ENCODE measurements around the gene ARL4C.

ARL4C gene

DNA sequence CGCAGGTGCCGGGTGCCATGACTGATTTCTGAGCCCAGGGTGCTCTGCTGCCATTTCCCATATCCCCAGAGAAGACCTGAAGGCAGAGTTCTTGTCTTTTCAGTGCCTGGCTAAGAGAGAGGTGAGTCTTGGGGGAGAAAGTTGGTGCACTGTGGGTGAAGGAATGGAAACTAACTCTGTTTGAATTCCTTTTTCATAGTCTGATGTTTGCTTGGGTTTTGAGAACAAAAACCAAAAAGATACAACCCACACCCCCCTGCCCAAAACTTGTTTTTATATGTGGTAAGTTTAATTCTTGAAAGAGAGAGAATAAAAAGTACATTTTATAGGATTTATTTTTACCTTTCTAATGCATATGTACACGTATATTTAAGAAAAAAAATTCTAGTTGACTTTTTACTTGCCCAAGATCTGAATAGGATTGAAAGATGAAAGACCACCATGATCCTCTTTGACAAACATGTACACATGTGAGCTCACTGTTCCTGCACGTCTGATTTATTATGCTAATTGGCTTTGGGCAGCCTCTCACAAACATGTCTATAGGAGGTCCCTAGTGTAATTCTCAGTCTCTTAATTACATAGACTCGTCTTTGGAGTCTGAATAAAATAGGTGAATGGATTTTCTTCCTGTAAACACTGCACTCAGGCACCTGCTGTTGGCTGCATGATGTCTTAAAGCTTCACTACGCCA lies 46.3 kb downstream of the ARL4C start:
- Histone ChIP-seq H3K4me1 (ENCODE audit: control insufficient read depth in 5 of 5, insufficient read depth in 5 of 5, low read length in 5 of 5) (peaks cover 0 to 7% (median 0%) of the 10 kb centered on the region in 5 donors), H3K36me3 (ENCODE audit: control insufficient read depth in 5 of 5, insufficient read depth in 5 of 5, low read length in 5 of 5) (no peaks in the 10 kb centered on the region), H3K9ac (ENCODE audit: low read length in 5 of 5) (no peak overlapping the region), H3K27ac (ENCODE audit: low read depth, low read length) (no peak overlapping the region), H3K27me3 (ENCODE audit: control insufficient read depth in 5 of 5, insufficient read depth in 4 of 5, low read length in 5 of 5) (peaks cover 0 to 2% (median 0%) of the 10 kb centered on the region in 5 donors), H3K9me3 (ENCODE audit: control insufficient read depth in 5 of 5, low read length in 5 of 5) (no peaks in the 10 kb centered on the region), H3K4me3 (ENCODE audit: low read depth in 1 of 5, low read length in 5 of 5) (no peak overlapping the region)

- Histone ChIP-seq H3K27ac (ENCODE audit: low read depth, low read length) (no peak overlapping the region), H3K4me1 (ENCODE audit: control insufficient read depth in 5 of 5, insufficient read depth in 5 of 5, low read length in 5 of 5) (peaks cover 0 to 10% (median 0%) of the 10 kb centered on the region in 5 donors), H3K9ac (ENCODE audit: low read length in 5 of 5) (no peak overlapping the region)
These were observed 48.2 kb downstream of the ARL4C start for GRCh38 chr2:234448506-234449184.

GRCh38 chr2:234447963-234448362 lies 48.9 kb downstream of the ARL4C start:
- H3K9me3 ChIP-seq (ENCODE audit: control insufficient read depth in 5 of 5, low read length in 5 of 5) = no peaks in the 10 kb centered on the region
- H3K36me3 ChIP-seq (ENCODE audit: control insufficient read depth in 5 of 5, insufficient read depth in 5 of 5, low read length in 5 of 5) = no peaks in the 10 kb centered on the region
- H3K4me3 ChIP-seq (ENCODE audit: low read depth in 1 of 5, low read length in 5 of 5) = no peak overlapping the region
- H3K27me3 ChIP-seq (ENCODE audit: control insufficient read depth in 5 of 5, insufficient read depth in 4 of 5, low read length in 5 of 5) = peaks cover 0 to 2% (median 0%) of the 10 kb centered on the region in 5 donors
- H3K27ac ChIP-seq (ENCODE audit: low read depth, low read length) = no peak overlapping the region
- H3K9ac ChIP-seq (ENCODE audit: low read length in 5 of 5) = no peak overlapping the region
- H3K4me1 ChIP-seq (ENCODE audit: control insufficient read depth in 5 of 5, insufficient read depth in 5 of 5, low read length in 5 of 5) = peaks cover 0 to 10% (median 0%) of the 10 kb centered on the region in 5 donors

More at GRCh38 chr2:234448506-234449184, 48.2 kb downstream of the ARL4C start:
- Histone ChIP-seq H3K9me3 (ENCODE audit: control insufficient read depth in 5 of 5, low read length in 5 of 5) (no peaks in the 10 kb centered on the region), H3K27me3 (ENCODE audit: control insufficient read depth in 5 of 5, insufficient read depth in 4 of 5, low read length in 5 of 5) (peaks cover 0 to 2% (median 0%) of the 10 kb centered on the region in 5 donors), H3K36me3 (ENCODE audit: control insufficient read depth in 5 of 5, insufficient read depth in 5 of 5, low read length in 5 of 5) (no peaks in the 10 kb centered on the region), H3K4me3 (ENCODE audit: low read depth in 1 of 5, low read length in 5 of 5) (no peak overlapping the region)

DNA sequence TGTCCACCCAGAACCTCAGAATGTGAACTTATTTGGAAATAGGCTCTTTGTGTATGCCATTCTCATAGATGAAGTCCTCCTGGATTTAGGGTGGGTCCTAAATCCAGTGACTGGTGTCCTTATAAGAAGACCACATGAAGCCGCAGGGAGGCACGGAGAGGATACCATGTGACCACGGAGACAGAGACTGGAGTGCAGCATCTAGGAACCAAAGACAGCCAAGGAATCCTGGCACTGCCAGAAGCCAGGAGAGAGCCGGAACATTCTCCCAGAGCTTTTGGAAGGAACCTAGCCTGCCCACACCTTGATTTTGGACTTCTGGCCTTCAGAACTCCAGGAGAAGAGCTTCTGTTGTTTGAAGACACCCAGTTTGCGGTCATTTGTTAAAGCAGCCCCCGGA lies 49.7 kb downstream of the ARL4C start:
- no peaks in the 10 kb centered on the region for H3K36me3 ChIP-seq (ENCODE audit: control insufficient read depth in 5 of 5, insufficient read depth in 5 of 5, low read length in 5 of 5)
- peaks cover 0 to 10% (median 0%) of the 10 kb centered on the region in 5 donors for H3K4me1 ChIP-seq (ENCODE audit: control insufficient read depth in 5 of 5, insufficient read depth in 5 of 5, low read length in 5 of 5)
- H3K27ac ChIP-seq (ENCODE audit: low read depth, low read length) = no peak overlapping the region

DNA sequence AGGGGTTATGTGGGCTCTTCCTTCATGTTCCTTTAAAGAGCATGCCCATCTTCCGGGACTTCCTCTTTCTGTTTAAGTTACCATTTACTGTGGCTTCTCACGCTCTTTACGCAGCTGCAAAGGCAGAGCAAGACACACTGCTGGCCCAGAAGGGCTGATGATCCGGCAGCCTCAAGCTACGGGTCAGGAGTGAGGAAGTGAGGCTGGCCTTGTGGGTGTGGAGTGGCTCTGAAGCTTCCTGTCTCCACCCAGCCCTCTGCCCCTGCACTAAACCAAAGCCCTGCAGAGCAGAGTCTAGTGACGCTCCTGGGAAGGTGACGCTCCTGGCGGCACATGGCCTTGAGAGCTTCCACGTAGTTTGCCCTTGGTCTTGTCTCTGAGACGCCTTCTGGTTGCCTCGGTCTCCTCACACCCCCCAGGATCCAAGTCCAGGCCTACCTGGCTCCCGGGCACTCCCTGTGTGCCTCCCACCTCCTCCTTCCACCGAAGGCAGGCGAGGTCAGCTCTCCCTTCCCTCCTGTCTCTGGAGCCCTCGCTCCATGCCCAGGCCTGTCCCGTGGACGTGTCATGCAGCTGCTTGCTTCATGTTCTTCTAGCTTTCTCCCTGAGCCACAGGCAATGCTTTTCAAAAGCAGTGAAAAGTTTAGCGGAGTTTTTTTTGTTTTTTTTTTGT lies 50.3 kb downstream of the ARL4C start:
- Histone ChIP-seq H3K36me3 (ENCODE audit: control insufficient read depth in 5 of 5, insufficient read depth in 5 of 5, low read length in 5 of 5) (no peaks in the 10 kb centered on the region), H3K4me1 (ENCODE audit: control insufficient read depth in 5 of 5, insufficient read depth in 5 of 5, low read length in 5 of 5) (peaks cover 0 to 10% (median 0%) of the 10 kb centered on the region in 5 donors), H3K9ac (ENCODE audit: low read length in 5 of 5) (no peak overlapping the region), H3K27ac (ENCODE audit: low read depth, low read length) (peak overlapping the region; percentile 35), H3K4me3 (ENCODE audit: low read depth in 1 of 5, low read length in 5 of 5) (peak overlapping the region in 1 of 5 donors; percentile 28), H3K9me3 (ENCODE audit: control insufficient read depth in 5 of 5, low read length in 5 of 5) (no peaks in the 10 kb centered on the region), H3K27me3 (ENCODE audit: control insufficient read depth in 5 of 5, insufficient read depth in 4 of 5, low read length in 5 of 5) (peaks cover 0 to 2% (median 0%) of the 10 kb centered on the region in 5 donors)

More for the DNA sequence above, 49.7 kb downstream of the ARL4C start:
- no peak overlapping the region for H3K4me3 ChIP-seq (ENCODE audit: low read depth in 1 of 5, low read length in 5 of 5)
- H3K27me3 ChIP-seq (ENCODE audit: control insufficient read depth in 5 of 5, insufficient read depth in 4 of 5, low read length in 5 of 5) = peaks cover 0 to 2% (median 0%) of the 10 kb centered on the region in 5 donors
- H3K9ac ChIP-seq (ENCODE audit: low read length in 5 of 5) = no peak overlapping the region
- no peaks in the 10 kb centered on the region for H3K9me3 ChIP-seq (ENCODE audit: control insufficient read depth in 5 of 5, low read length in 5 of 5)

- Histone ChIP-seq H3K27me3 (ENCODE audit: control insufficient read depth in 5 of 5, insufficient read depth in 4 of 5, low read length in 5 of 5) (no peaks in the 10 kb centered on the region), H3K36me3 (ENCODE audit: control insufficient read depth in 5 of 5, insufficient read depth in 5 of 5, low read length in 5 of 5) (no peaks in the 10 kb centered on the region), H3K4me1 (ENCODE audit: control insufficient read depth in 5 of 5, insufficient read depth in 5 of 5, low read length in 5 of 5) (peaks cover 0 to 10% (median 0%) of the 10 kb centered on the region in 5 donors), H3K9me3 (ENCODE audit: control insufficient read depth in 5 of 5, low read length in 5 of 5) (no peaks in the 10 kb centered on the region), H3K9ac (ENCODE audit: low read length in 5 of 5) (no peak overlapping the region), H3K27ac (ENCODE audit: low read depth, low read length) (no peak overlapping the region), H3K4me3 (ENCODE audit: low read depth in 1 of 5, low read length in 5 of 5) (no peak overlapping the region)
These were observed 52.0 kb downstream of the ARL4C start for GRCh38 chr2:234444893-234445292.

GRCh38 chr2:234444242-234444730 lies 52.6 kb downstream of the ARL4C start:
- Histone ChIP-seq H3K36me3 (ENCODE audit: control insufficient read depth in 5 of 5, insufficient read depth in 5 of 5, low read length in 5 of 5) (no peaks in the 10 kb centered on the region), H3K9ac (ENCODE audit: low read length in 5 of 5) (no peak overlapping the region), H3K4me3 (ENCODE audit: low read depth in 1 of 5, low read length in 5 of 5) (no peak overlapping the region), H3K4me1 (ENCODE audit: control insufficient read depth in 5 of 5, insufficient read depth in 5 of 5, low read length in 5 of 5) (peaks cover 0 to 10% (median 0%) of the 10 kb centered on the region in 5 donors), H3K27ac (ENCODE audit: low read depth, low read length) (no peak overlapping the region), H3K9me3 (ENCODE audit: control insufficient read depth in 5 of 5, low read length in 5 of 5) (no peaks in the 10 kb centered on the region), H3K27me3 (ENCODE audit: control insufficient read depth in 5 of 5, insufficient read depth in 4 of 5, low read length in 5 of 5) (no peaks in the 10 kb centered on the region)

Measured in subcutaneous abdominal adipose tissue (tissue), 5 donors.